ENCODE data around the gene SUMO2. TPM values are rescaled to one million over a fixed set of nuclear protein-coding genes. Genes with fewer than 3 reads are reported as not detected.

The SUMO2 gene
- total RNA-seq, 1 experiment from 2014 or later, result 616 TPM

GRCh38 chr17:75118307-75118706 lies 64.5 kb downstream of the SUMO2 start:
- CTCF ChIA-PET, result interaction anchor here (0.6 to 0.9 kb wide), 2 partner anchors 83 to 85 kb away, joined by 3 to 6 read pairs; no protein-coding TSS in a partner anchor
- Histone ChIP-seq H3K4me3 (ENCODE audit: low read depth in 2 of 2, low read length in 2 of 2) (no peak overlapping the region), H3K36me3 (ENCODE audit: control insufficient read depth, insufficient read depth, low read length) (no peaks in the 10 kb centered on the region), H3K27me3 (ENCODE audit: control insufficient read depth, insufficient read depth, low read length) (no peaks in the 10 kb centered on the region), H3K27ac (ENCODE audit: low read length) (no peak overlapping the region), H3K4me1 (ENCODE audit: control insufficient read depth, insufficient read depth, low read length) (peaks cover 12% of the 10 kb centered on the region), H3K9me3 (ENCODE audit: control insufficient read depth, insufficient read depth, low read depth, low read length) (no peaks in the 10 kb centered on the region)
- in situ Hi-C loops (cut with HindIII; ENCODE audit: low pct_unique_long_range_greater_than_20kb, low sequenced_read_pairs) (no loop called here), intact Hi-C loops (cut with micrococcal nuclease; ENCODE audit: unreplicated experiment) (no loop called here)
- no TSS peak for BruUV-seq (replicated peaks)
- DNase-seq (ENCODE audit: low read depth, low spot score) (no peak), ATAC-seq (no peak)
- no peak for TF ChIP-seq SIN3A (IDR thresholded peaks at IDR 0.05; ENCODE audit: borderline replicate concordance, insufficient read depth, low read depth, low read length)
- TF ChIP-seq, protein P1, sequence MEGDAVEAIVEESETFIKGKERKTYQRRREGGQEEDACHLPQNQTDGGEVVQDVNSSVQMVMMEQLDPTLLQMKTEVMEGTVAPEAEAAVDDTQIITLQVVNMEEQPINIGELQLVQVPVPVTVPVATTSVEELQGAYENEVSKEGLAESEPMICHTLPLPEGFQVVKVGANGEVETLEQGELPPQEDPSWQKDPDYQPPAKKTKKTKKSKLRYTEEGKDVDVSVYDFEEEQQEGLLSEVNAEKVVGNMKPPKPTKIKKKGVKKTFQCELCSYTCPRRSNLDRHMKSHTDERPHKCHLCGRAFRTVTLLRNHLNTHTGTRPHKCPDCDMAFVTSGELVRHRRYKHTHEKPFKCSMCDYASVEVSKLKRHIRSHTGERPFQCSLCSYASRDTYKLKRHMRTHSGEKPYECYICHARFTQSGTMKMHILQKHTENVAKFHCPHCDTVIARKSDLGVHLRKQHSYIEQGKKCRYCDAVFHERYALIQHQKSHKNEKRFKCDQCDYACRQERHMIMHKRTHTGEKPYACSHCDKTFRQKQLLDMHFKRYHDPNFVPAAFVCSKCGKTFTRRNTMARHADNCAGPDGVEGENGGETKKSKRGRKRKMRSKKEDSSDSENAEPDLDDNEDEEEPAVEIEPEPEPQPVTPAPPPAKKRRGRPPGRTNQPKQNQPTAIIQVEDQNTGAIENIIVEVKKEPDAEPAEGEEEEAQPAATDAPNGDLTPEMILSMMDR (IDR thresholded peaks at IDR 0.05), result no peak
- no peak for TF ChIP-seq TCF7L2 (IDR thresholded peaks at IDR 0.05; ENCODE audit: low read depth, low read length)
- no peak for TF ChIP-seq REST (IDR thresholded peaks at IDR 0.05; ENCODE audit: insufficient read depth in 1 of 2, low read depth in 2 of 2, low read length in 1 of 2)
- no peak for TF ChIP-seq POLR2AphosphoS5 (IDR thresholded peaks at IDR 0.05; ENCODE audit: low read depth, low read length)
- POLR2A ChIA-PET, result interaction anchor here (0.6 to 0.7 kb wide), 3 partner anchors 7 to 108 kb away, joined by 4 to 10 read pairs (median 6); no protein-coding TSS in a partner anchor

DNA sequence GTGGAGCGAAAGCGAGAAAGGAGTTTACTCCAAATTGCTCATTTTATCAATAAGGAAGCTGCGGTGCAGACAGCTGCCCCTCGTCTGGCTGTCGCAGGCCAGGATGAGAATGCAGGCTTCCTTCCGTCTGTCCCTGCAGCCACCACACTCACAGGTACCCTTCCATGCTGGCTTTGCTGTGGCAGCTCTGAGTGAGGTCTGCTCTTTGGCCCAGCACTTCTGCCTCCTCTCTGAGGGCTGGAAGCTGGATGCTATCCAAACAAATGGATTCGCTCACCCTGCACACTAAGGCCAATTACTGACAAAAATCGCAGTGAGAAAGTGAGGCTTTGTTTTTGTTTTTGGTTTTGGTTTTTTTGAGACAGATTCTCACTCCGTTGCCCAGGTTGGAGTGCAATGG lies 66.0 kb downstream of the SUMO2 start:
- no peak overlapping the region for H3K27ac ChIP-seq (ENCODE audit: low read length)
- no TSS peak for BruUV-seq (replicated peaks)
- H3K4me1 ChIP-seq (ENCODE audit: control insufficient read depth, insufficient read depth, low read length), result peaks cover 15% of the 10 kb centered on the region
- POLR2A ChIA-PET, result interaction anchor here (0.5 kb wide), 1 partner anchor 46 kb away, joined by 8 read pairs; no protein-coding TSS in a partner anchor
- ATAC-seq (no peak), DNase-seq (ENCODE audit: low read depth, low spot score) (no peak)
- no peak overlapping the region for H3K4me3 ChIP-seq (ENCODE audit: low read depth in 2 of 2, low read length in 2 of 2)
- H3K36me3 ChIP-seq (ENCODE audit: control insufficient read depth, insufficient read depth, low read length), result no peaks in the 10 kb centered on the region
- intact Hi-C loops (cut with micrococcal nuclease; ENCODE audit: unreplicated experiment) (no loop called here), in situ Hi-C loops (cut with HindIII; ENCODE audit: low pct_unique_long_range_greater_than_20kb, low sequenced_read_pairs) (no loop called here)
- no peaks in the 10 kb centered on the region for H3K9me3 ChIP-seq (ENCODE audit: control insufficient read depth, insufficient read depth, low read depth, low read length)
- TF ChIP-seq SIN3A (IDR thresholded peaks at IDR 0.05; ENCODE audit: borderline replicate concordance, insufficient read depth, low read depth, low read length) (no peak), REST (IDR thresholded peaks at IDR 0.05; ENCODE audit: insufficient read depth in 1 of 2, low read depth in 2 of 2, low read length in 1 of 2) (no peak), POLR2AphosphoS5 (IDR thresholded peaks at IDR 0.05; ENCODE audit: low read depth, low read length) (no peak), TCF7L2 (IDR thresholded peaks at IDR 0.05; ENCODE audit: low read depth, low read length) (no peak)
- TF ChIP-seq, protein P1 (IDR thresholded peaks at IDR 0.05), result no peak
- CTCF ChIA-PET, result interaction anchor here (1.4 kb wide), 1 partner anchor 85 kb away, joined by 3 read pairs; no protein-coding TSS in a partner anchor
- H3K27me3 ChIP-seq (ENCODE audit: control insufficient read depth, insufficient read depth, low read length), result no peaks in the 10 kb centered on the region
